Kasumi-1 (cell line): Measurements from ENCODE around the gene CEP57L1.

Experiments used
- DNase-seq, 2 experiments: peaks; one replicate each; lab custom pipeline; 2025; lab: John Stamatoyannopoulos, UW

The CEP57L1 gene

DNA sequence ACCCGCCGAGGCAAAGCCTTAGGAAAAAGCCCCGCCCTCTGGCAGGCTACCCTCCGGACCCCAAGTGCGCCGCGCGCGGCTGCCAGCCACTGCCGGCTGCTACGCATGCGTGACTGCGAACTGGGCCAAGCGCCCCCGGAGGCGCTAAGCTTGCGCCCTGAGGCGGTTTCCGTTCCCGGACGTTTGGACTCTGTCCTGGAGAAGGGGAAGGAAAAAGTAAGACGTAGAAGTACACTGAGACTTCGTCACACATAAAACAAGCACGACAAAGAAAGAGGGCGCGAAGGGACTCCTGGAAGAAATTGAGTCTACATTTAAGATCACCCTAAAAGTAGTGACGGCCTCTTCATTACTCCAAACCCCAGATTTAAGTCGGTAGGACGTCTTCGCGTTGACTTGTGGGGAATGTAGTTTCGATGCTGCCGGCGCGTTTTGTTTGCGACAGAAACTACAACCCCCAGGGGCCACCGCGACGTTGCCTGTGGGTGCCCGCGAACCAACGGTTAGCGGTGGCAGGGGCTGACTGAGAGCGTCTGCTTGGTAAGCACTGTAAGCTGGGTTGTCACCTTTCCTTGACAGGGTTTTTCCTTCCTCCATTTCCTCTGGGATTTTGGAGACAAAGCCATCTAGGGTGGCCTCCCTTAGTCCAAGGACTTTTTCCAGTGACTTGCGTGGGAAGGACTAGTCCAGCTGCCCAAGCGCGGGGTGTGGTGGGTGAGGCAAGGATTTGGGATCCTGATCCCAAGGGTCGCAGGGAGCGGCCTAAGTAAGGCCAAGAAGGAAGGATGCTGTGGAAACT is at the start of gene CEP57L1:
Gene CEP57L1 (plus strand): TSS at position 472 of the 799 bp plus-strand sequence. CDS start 49,715 bp downstream, outside the sequence.
- DNase-seq: peak; percentile 96 to 97

DNA sequence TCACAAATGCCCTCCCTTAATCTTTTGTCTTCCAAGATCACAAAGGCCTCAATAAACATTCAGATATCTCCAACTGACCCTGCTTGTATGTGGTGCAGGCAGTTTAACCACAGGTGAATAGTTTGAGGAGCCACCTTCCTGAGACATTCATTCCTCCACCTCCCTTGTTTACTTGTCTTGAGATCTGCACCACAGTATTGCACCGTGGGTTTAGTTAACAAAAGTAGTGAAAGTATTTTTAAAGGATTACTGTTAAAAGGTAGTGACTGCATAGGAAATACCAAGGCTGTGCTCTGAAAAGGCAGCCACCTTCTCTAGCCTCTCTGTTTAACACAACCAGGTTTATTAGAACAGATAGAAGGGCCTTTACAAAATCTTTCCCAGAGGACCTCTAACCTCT is 47.1 kb upstream of the CEP57L1 start:
- DNase-seq: no peak

DNA sequence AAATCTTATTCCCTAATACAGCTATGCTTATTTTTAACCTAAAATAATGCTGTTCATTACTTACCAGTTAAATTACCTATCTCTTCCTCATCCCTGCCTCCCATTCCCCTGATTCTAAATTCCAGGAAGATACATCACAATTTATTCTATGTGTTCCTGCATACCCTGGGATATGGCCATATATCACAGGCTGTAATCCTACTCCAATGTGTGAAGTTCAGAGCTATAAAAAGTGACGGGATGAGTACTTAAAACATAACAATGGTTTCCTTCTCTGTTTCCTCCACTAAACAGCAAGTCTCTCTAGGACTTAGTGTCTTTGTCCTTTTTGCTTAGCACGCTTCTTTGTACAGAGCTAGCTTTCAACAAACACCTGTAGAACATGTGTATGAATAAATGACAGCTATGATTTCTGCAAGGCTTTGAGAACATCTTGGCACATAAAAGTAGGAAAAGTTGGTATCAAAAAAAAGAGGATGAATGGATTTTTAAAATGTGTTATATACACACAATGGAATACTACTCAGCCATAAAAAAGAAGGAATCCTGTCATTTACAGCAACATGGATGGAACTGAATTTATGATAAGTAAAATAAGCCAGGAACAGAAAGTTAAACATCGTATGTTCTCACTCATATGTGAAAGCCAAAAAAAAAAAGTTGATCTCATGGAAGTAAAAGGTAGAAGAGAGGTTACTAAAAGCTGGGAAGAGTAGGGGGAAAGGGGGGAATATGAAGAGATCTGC is 46.5 kb upstream of the CEP57L1 start:
- DNase-seq: no peak

DNA sequence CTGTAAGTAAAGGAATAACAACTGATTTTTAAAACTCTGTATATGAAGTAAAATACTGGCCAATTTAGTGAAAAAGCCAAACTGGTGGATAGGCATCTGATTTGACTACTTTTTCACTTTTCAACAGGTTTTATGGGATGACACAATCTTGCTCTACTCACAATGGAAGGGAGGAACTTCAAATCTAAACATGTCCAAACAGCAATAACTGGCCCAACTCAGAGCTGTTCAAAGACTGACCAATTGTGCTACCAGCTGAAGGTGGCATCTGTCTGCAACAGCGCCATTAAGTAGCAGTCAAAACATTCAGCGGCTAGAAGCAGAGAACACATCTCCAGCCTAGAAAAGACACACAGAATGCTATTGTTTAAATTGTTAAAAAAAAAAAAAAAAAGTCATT is 45.3 kb upstream of the CEP57L1 start:
- no peak for DNase-seq

DNA sequence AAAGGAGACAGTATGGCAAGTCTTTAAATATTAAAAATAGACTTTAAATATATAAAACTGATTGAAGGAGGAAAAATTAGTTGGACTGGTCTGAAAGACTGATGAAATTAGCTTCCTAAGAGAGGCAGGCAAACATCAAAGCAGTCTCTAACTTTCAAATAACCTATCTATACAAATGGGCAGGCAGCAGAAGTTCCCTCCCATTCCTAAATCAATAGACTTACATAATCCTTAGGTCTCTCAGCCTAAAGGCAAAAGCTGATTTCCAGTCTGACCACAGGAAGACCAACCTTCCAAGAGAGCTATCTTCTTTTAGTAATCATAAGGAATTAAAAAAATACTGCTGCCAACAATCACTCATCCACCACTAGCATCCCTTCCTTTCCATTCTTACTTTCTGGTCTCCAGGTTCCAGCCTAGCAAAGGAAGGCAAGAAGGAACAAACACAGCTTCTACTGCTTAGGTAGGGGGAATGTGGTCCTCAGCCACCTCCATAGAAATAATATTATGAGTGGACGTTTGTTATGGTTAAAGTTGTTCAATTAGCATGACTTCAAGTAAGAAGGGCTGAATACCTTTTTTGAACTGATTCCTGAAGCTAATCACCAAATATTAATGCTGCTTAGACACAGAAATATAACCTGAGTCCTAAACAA is 44.7 kb upstream of the CEP57L1 start:
- DNase-seq: no peak

DNA sequence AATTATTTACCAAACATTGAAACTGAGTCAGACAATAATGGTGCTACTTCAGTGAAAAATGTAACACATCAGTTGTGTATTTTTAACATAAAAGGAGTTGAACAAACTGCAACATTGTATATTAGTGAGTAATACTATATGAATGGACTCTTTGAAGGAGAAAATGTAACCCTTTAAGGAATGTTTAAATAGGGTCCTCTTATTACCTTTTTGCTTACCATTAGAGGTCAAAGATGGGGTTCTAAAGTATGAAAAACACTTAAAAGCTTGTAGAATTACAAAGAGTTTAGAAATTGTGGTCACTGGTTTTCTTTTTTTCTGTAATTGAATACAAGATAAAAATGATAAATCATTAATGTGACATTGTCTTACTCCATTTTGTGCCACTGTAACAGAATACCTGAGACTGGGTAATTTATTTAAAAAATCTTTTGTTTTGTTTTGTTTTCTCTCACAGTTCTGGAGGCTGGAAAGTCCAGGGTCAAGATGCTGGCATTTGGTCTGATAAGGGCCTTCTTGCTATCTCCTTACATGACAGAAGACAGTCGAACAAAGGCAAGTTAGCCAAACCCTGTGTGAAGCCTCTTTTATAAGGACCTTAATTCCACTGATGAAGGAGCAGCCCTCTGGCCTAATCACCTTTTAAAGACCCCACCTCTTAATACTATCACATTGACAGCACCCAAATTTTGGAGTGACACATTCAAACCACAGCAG is 43.8 kb upstream of the CEP57L1 start:
- DNase-seq: no peak

DNA sequence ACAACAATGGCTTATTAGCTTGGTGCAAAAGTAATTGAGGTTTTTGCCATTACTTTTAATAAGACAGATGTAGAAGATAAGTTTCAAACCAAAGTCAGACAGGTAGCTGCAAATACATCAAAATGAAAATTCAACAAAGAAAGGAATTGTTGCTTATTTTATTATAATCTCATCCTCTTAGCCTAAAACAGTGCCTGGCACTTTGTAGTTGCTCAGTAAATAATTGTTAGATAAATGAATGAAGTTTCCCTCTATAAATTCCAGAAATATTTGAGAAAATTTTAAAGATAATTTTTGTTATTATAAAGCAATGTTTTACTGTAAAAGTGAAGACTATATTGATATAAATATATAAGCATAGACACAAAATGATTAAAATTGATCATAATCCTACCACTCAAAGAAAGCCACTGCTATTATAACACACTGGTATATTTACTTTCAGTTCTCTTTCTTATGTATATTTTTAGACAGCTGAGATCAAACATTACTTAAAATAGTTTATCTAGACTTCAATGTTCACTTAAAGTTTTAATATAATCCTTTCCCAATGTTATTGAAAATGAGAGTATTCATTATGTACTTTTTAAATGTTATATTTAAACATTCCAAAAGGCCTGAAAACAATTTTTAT is 43.2 kb upstream of the CEP57L1 start:
- DNase-seq: no peak

DNA sequence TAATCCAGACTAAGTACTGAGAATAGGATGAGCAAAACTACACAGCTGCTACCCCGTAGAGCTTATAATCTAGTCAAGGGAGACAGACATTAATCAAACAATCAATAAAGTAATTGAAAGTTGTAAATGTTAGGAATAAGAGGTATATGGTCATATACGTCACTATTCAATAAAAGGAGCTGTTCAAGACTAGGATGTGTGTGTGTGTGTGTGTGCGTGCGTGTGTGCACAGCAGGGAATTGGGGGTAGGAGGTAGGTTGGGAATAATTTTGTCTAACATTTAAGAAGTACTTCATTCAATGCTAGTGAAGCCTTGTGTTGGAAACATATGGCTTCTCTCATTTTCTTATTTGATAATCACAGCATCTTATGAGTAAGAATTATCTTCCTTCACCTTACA is 42.5 kb upstream of the CEP57L1 start:
- no peak for DNase-seq

DNA sequence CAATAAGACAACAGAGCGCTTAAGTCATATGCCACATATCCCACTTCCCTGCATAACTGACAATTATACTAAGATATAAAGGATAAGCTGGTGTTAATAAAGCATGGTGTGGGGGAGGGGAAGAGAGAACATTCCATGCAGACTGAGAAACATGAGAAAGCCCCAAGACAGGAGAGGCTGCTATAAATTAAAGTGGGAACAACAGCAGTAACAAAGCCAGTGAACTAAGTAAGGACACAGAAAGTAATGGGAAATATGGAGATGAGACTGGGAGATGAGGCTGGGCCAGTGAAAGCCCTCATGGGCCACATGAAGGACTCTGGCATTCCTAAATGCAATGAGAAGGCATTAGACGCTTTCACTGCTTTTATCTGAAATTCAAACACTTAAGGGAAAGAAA is 42.0 kb upstream of the CEP57L1 start:
- no peak for DNase-seq

DNA sequence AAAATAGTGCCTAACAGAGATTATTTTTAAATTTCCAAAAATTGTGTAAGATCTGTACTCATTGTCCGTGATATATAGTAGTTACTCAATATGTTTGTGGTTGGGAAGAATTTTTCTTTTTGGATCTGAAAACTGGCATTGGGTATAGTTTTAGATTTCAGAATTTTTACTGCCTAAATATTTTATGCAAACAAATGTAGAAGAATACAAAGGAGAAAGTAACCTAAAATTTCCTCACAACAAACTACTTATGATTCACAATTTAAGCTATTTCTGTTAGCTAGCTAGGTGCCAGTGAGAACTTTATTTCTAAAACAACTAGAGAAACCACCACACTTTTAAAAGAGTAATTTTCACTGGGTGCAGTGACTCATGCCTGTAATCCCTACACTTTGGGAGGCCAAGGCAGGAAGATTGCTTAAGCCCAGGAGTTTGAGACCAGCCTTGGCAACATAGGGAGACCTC is 39.5 kb upstream of the CEP57L1 start:
- DNase-seq: no peak

DNA sequence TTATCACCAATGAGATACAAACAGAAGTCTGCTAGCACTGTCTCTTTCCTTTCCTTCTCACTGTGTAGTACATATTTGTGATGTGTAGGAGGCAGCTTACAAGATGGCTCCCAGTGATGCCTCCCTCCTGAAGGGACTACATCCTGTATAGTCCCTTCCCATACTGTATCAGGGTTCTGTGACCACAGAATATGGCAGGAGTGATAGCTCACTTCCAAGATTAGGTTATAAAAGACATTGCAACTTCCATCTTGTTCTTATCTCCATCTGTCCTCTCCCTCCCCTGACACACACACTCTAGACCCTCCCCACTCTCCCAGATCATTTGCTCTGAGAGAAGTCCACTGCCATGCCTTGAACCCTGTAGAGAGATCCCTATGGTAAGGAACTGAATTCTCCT is 38.6 kb upstream of the CEP57L1 start:
- DNase-seq: no peak

DNA sequence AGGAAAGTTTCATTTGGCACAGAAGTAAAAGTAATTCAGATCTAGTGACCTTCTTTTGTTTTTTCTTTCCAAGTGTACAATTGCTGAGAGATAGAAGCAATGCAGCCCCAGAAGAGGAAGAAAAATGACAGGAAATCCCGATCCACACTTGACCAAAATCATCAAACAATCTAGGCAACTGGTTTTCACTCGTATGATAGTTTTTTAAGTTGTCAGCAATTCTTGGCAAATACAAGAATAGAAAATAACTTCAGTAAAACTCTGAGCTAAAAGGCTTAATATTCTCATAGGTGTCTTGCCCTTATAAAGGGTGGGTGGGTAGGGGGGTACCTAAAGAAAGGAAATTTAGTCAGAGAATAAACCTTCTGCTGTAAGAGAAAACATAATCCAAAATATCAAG is 36.7 kb upstream of the CEP57L1 start:
- DNase-seq: no peak

DNA sequence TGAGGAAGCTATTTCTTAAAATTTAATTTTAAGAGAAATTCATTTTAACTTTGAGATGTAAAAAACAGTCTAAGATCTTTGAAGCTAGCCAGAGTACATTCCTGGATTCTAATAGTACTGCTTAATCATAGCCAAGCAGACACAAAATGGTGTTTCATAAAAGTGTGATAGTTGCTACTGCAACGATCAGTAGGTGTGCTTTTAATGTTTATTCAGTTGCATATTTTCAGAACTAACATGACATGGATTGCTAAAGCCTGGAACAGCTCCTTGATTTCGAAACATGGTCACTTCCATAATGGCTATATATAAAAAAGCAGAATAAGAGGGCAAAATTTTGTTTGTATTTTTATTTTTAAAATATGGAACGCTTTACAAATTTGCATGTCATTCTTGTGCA is 36.2 kb upstream of the CEP57L1 start:
- no peak for DNase-seq

DNA sequence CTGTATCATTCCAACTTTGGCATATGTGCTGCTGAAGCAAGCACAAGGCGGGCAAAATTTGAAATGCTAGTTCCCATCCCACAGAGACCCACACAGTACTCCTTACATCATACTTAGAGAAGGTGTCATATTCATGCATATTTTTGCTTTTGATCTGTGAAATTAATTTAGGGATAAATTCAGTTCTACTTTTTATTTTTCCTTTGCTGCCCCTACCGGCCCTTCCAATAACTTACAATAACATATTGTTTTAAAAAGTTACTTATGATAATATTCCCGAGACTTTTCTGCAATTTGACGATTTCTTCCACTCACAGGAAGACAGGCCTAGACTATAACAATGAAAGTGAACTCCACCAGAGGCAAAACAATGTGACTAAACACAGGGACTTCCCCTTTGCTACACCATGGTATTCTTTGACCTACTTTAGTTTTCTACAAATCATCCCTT is 35.7 kb upstream of the CEP57L1 start:
- DNase-seq: peak; percentile 36 to 57

DNA sequence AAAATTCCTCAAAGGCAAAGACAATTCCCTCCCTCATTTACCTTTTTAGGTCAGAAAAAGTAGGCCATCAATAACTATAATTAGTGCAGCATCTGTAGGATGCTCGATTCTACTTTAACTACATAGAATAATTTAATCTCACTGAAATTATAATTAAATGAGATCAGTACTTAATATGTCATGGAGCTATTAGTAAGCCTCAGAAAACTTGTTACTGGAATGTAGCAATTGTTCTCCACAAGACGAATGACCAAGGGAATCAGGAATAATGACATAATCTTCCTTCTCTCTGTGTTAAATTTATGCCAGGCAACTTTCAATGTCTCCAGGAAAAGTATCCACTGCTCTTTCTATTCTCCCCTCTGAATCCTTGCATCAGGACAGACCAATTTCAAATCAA is 34.7 kb upstream of the CEP57L1 start:
- no peak for DNase-seq

DNA sequence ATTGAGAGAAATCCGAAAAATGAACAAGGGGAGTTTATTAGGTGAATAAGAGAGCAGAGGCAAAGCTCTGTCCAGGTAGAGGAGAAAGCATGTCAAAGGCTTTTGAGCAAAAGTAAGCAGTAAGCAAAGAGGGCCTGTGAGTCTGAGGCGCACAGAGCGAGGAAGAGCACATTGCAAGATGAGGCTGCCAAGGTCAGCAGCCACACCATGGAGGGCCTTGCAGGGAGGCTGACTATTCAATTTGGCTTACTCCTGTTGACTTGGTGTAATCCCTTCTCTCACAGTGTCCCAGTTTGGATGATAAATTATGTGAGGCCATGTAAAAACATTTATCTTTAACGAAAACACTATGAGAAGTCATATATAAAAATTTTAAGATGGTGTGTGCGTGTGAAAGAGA is 33.1 kb upstream of the CEP57L1 start:
- DNase-seq: no peak

DNA sequence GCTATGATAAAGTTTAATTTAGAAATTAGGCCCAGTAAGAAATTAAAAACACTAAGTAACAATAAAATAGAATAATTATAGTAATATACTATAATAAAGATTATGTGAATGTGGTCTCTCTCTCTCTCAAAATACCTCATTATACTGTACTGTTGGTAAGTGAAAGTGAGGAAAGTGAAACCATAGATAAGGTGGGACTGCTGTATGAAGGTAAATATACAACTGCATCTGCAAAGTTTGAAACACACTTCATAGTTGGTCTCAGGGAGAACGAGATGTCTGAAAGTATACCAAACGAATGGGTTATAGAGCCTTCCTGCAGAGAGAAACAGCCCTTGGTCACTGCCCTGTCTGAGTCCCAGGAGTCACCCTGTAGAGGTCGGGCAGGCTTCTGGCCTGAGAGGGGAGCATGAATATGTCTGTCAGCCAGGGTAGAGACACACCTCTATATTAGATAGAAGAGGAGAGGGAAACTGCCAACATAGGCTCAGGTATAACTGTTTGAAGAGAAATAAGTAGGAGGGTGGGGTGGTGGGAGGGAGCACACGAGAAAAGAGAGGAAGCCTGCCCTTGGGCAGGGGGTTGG is 32.4 kb upstream of the CEP57L1 start:
- no peak for DNase-seq

DNA sequence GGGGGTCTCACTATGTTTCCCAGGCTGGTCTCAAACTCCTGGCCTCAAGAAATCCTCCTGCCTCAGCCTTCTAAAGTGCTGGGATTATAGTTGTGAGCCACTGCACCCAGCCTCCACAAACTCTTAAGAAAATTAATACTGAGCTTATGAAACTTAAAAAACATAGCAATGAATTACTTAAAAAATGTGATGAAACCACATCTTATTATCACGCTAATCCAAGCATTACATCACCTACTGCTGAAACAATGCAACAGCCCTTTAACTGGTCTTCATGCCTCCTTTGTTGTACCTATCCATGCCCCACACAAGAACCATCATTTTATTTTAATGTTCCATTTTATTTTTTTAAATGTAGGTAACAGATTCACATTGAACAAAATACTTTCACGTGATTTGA is 25.6 kb upstream of the CEP57L1 start:
- no peak for DNase-seq

DNA sequence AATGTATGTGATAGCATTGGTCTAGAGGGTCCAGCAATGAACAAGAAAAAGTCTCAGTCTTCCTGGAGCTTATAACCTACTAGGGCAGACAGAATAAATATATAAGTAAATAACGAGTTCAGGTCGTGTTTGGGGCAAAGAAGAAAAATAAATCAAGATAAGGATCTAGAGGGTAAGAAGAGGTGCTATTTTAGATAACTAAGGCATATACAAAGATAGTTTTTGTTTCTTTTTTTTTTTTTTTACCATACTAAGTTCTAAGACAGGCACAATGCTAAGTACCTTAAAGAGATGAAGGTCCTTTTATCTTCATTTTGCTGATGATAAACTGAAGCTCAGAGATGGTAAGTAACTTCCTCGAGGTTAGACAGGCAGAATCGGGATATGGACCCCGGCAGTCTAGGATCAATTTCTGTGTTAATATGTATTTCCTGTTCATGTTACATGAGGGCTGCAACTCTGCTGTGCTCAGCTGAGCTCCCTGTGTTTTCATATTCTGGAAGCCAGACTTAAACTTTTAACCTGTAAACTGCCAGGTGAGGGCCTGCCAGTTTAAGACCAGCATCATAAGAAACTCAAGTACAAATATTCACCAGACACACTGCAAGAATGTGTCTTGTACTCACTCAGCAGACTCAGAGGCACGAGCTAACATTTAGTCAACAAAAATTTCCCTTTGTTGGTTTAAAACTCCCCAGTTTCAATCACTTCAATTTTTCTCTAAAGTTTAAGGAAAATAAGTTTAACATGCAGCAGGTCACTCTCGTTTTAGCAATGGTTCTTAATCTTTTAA is 24.0 kb upstream of the CEP57L1 start:
- no peak for DNase-seq

DNA sequence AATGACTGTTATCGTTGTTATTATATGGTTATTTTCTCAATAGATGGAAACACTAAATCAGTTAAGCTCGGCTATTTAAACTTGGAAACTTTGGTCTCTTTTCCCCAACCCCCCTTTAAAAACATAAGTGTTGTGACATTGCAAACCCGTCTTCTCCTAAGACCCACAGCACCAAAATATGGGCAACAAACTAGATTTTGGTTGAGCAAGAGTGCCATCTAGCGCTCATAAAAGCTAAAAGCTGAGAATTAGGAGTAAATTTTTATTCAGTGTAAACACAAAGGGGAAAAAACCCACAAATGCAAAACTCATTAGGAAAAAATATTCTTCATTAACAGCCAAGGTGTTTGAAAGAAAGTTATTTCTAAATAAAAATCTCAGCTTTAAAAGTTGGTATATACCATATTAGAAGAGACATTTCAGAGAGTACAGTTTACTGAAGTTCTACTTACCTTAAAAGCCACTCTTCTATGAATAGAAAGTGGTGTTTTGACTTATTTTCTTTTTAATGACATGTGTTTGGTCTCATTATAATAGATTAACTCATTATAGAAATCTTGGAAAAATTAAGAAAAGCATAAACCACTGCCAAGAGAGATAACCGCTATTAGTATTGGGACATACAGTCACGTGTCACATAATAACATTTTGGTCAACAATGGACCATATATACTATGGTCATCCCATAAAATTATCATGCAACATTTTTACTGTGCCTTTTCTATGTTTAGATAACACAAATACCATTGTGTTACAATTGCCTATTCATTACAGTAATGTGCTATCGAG is 21.8 kb upstream of the CEP57L1 start:
- DNase-seq: peak; percentile 71 to 84
